HCT116 (cell line): ENCODE results near the gene HDGFL3. TPM values are rescaled to one million over a fixed set of nuclear protein-coding genes. Genes with fewer than 3 reads are reported as not detected.

Source experiments
- ATAC-seq: fragments of 200-7000 bp; cut with Tn5 transposase; 2 replicates; pipeline ENCODE4 v1.9.1; 2020; ENCODE audit warnings: mild to moderate bottlenecking, moderate library complexity
- BruUV-seq: library from RNA; stranded (reverse); fragments of 400-500 nt; replicated peaks from 2 replicates; lab custom pipeline; 2021; lab: Mats Ljungman, UMichigan
- CTCF ChIA-PET: fragments of 300-600 bp; sonication (Branson Sonifier 250); formaldehyde crosslinking; loops from one replicate; lab custom pipeline; 2021; ENCODE audit warnings: antibody characterized with exemption; lab: Charles Lee
- POLR2A ChIA-PET: fragments of 300-600, 350-600 bp; sonication (Branson Sonifier 250); formaldehyde crosslinking; loops from one replicate; lab custom pipeline; 2021; ENCODE audit warnings: antibody characterized with exemption; lab: Charles Lee
- RAD21 ChIA-PET, 2 experiments: fragments of 300-600 bp; sonication (Branson Sonifier 250); formaldehyde crosslinking; loops; one replicate each; lab custom pipeline; 2023; ENCODE audit warnings: low total read pairs in 2 of 2; ENCODE audit not compliant: uncharacterized antibody in 2 of 2, unreplicated experiment in 2 of 2, low non-redundant PET in 1 of 2; lab: Charles Lee
- DNase-seq: peaks from one replicate; pipeline ENCODE4 v3.0.0-alpha.2; 2010; ENCODE audit warnings: low read depth, low spot score
- H2AFZ ChIP-seq: fragments of 200-600 bp; shearing (Covaris generic), sonication (generic); 2 replicates; pipeline ENCODE4 v1.6.1; 2017; ENCODE audit warnings: low read depth, mixed run types, mixed read lengths, antibody characterized with exemption, low read length; ENCODE audit not compliant: poor library complexity, severe bottlenecking
- H3K27ac ChIP-seq: 2 replicates; pipeline ENCODE4 v1.5.1; 2012; ENCODE audit warnings: low read depth, low read length
- H3K27me3 ChIP-seq: fragments of 200-600 bp; sonication (generic); 2 replicates; pipeline ENCODE4 v1.6.1; 2016; ENCODE audit warnings: mixed run types, low read length, mixed read lengths; ENCODE audit not compliant: insufficient read depth
- H3K36me3 ChIP-seq, 2 experiments: fragments of 200-500 bp in 1 of 2; fragments of 200-600 bp in 1 of 2; sonication (Bioruptor generic) in 1 of 2; sonication (generic) in 1 of 2; 2 replicates each; pipeline versions ENCODE4 v1.5.1 to v1.6.1; 2014 to 2016; ENCODE audit warnings: low read length in 2 of 2, inconsistent platforms in 1 of 2, mixed read lengths in 1 of 2, mixed run types in 1 of 2; ENCODE audit not compliant: insufficient read depth in 2 of 2, control insufficient read depth in 1 of 2
- H3K4me1 ChIP-seq, 2 experiments: fragments of 200-600 bp in 1 of 2; sonication (generic) in 1 of 2; 2 replicates each; pipeline versions ENCODE4 v1.5.1 to v1.6.1; 2012 to 2017; ENCODE audit warnings: low read length in 2 of 2, inconsistent platforms in 1 of 2, mild to moderate bottlenecking in 1 of 2, mixed read lengths in 1 of 2, mixed run types in 1 of 2, moderate library complexity in 1 of 2; ENCODE audit not compliant: insufficient read depth in 2 of 2, control insufficient read depth in 1 of 2
- H3K4me2 ChIP-seq: fragments of 200-600 bp; sonication (generic); 2 replicates; pipeline ENCODE4 v1.6.1; 2017; ENCODE audit warnings: mixed run types, low read length, mixed read lengths
- H3K4me3 ChIP-seq, 2 experiments: fragments of 200-600 bp in 1 of 2; sonication (generic) in 1 of 2; replicated peaks in 1 of 2; 2 replicates each; pipeline ENCODE4 v1.5.1; 2011 to 2016; ENCODE audit warnings: low read length in 2 of 2, control low read depth in 1 of 2, low read depth in 1 of 2, mild to moderate bottlenecking in 1 of 2, mixed read lengths in 1 of 2, mixed run types in 1 of 2
- H3K79me2 ChIP-seq: fragments of 200-600 bp; sonication (generic); 2 replicates; pipeline ENCODE4 v1.6.1; 2017; ENCODE audit warnings: mild to moderate bottlenecking, mixed run types, low read length, moderate library complexity, mixed read lengths; ENCODE audit not compliant: insufficient read depth
- H3K9ac ChIP-seq: fragments of 200-600 bp; sonication (generic); 2 replicates; pipeline ENCODE4 v1.6.1; 2016; ENCODE audit warnings: low read length, mixed read lengths
- H3K9me2 ChIP-seq: fragments of 200-600 bp; sonication (generic), shearing (Covaris generic); 2 replicates; pipeline ENCODE4 v1.6.1; 2017; ENCODE audit warnings: mixed run types, mild to moderate bottlenecking, moderate library complexity; ENCODE audit not compliant: insufficient read depth
- H3K9me3 ChIP-seq, 2 experiments: fragments of 200-500 bp in 1 of 2; fragments of 200-600 bp in 1 of 2; sonication (Bioruptor generic) in 1 of 2; sonication (generic) in 1 of 2; 2 replicates each; pipeline ENCODE4 v1.6.1; 2014 to 2017; ENCODE audit warnings: low read length in 2 of 2, mixed read lengths in 2 of 2, inconsistent platforms in 1 of 2, low read depth in 1 of 2, mild to moderate bottlenecking in 1 of 2, mixed run types in 1 of 2, moderate library complexity in 1 of 2; ENCODE audit not compliant: control insufficient read depth in 1 of 2, insufficient read depth in 1 of 2
- H4K20me1 ChIP-seq: fragments of 200-600 bp; sonication (generic), shearing (Covaris generic); 2 replicates; pipeline ENCODE4 v1.6.1; 2017; ENCODE audit warnings: mixed run types, mild to moderate bottlenecking, moderate library complexity; ENCODE audit not compliant: insufficient read depth
- ATF3 ChIP-seq: IDR thresholded peaks from 2 replicates; pipeline ENCODE4 v1.6.1; 2012
- CEBPB ChIP-seq: IDR thresholded peaks from 2 replicates; pipeline ENCODE4 v1.6.1; 2012; ENCODE audit warnings: low read depth
- ELF1 ChIP-seq: IDR thresholded peaks from 2 replicates; pipeline ENCODE4 v1.6.1; 2012; ENCODE audit warnings: low read depth, borderline replicate concordance
- EZH2 ChIP-seq: fragments of 200-600 bp; sonication (generic); IDR thresholded peaks from 2 replicates; pipeline ENCODE4 v1.6.1; 2017; ENCODE audit warnings: antibody characterized with exemption, mixed run types
- EZH2phosphoT487 ChIP-seq: fragments of 200-600 bp; IDR thresholded peaks from 2 replicates; pipeline ENCODE4 v1.6.1; 2018; ENCODE audit warnings: antibody characterized with exemption, borderline replicate concordance
- JUND ChIP-seq: IDR thresholded peaks from 2 replicates; pipeline ENCODE4 v1.6.1; 2012
- POLR2A ChIP-seq: IDR thresholded peaks from 2 replicates; pipeline ENCODE4 v1.7.0; 2011; ENCODE audit warnings: borderline replicate concordance; ENCODE audit not compliant: insufficient read depth, insufficient read length; ENCODE audit errors: extremely low read depth
- SIN3A ChIP-seq: IDR thresholded peaks from 2 replicates; pipeline ENCODE4 v1.6.1; 2012; ENCODE audit warnings: low read depth
- YY1 ChIP-seq: IDR thresholded peaks from 2 replicates; pipeline ENCODE4 v1.6.1; 2011; ENCODE audit warnings: low read length, low read depth, moderate library complexity, mild to moderate bottlenecking; ENCODE audit not compliant: insufficient replicate concordance; ENCODE audit errors: extremely low read depth
- ZBTB33 ChIP-seq: IDR thresholded peaks from 2 replicates; pipeline ENCODE4 v1.6.1; 2011; ENCODE audit warnings: mild to moderate bottlenecking, low read length, moderate library complexity; ENCODE audit not compliant: insufficient replicate concordance; ENCODE audit errors: extremely low read depth
- ZNF274 ChIP-seq: fragments of 200-500 bp; sonication (Bioruptor generic); IDR thresholded peaks from 2 replicates; pipeline ENCODE4 v1.6.1; 2014; ENCODE audit warnings: mild to moderate bottlenecking, low read depth, low read length, inconsistent platforms
- intact Hi-C: fragments of 100-400 bp; cut with micrococcal nuclease; formaldehyde crosslinking; loops from 2 replicates; pipeline ENCODE4 v1.10.0; 2022
- total RNA-seq: library from RNA; stranded (reverse); gene quantifications from one replicate; pipeline ENCODE4 v1.2.1, GENCODE V29; 2021; ENCODE audit not compliant: unreplicated experiment
- TF ChIP-seq, protein P1 (sequence below): IDR thresholded peaks from 2 replicates; pipeline ENCODE4 v1.6.1; 2012

The HDGFL3 gene
- total RNA-seq, 1 experiment from 2014 or later = 0.64 TPM

GRCh38 chr15:83119968-83120581, 87.5 kb downstream of the HDGFL3 start:
- Histone ChIP-seq H3K36me3 (no peaks in the 10 kb centered on the region), H3K4me3 (no peak overlapping the region), H3K9me3 (no peaks in the 10 kb centered on the region), H4K20me1 (no peaks in the 10 kb centered on the region), H3K9ac (no peak overlapping the region), H3K4me1 (no peaks in the 10 kb centered on the region), H2AFZ (no peak overlapping the region), H3K27ac (no peak overlapping the region), H3K4me2 (no peak overlapping the region), H3K79me2 (no peaks in the 10 kb centered on the region), H3K9me2 (no peaks in the 10 kb centered on the region), H3K27me3 (no peaks in the 10 kb centered on the region)
- TF ChIP-seq EZH2phosphoT487 (no peak), POLR2A (no peak), YY1 (no peak), ATF3 (no peak), CEBPB (no peak), ZNF274 (no peak), ZBTB33 (no peak), SIN3A (no peak), ELF1 (no peak), JUND (no peak), EZH2 (no peak)
- TF ChIP-seq, protein P1, sequence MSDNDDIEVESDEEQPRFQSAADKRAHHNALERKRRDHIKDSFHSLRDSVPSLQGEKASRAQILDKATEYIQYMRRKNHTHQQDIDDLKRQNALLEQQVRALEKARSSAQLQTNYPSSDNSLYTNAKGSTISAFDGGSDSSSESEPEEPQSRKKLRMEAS = no peak
- ATAC-seq (no peak), DNase-seq (no peak)
- ChIA-PET RAD21 (no interaction called here), POLR2A (no interaction called here), CTCF (no interaction called here)
- intact Hi-C loops = no loop called here
- no TSS peak for BruUV-seq
